T-helper 1 cell (primary cell): Measurements from ENCODE around the gene SEMA3B.
"Not testable (repeated sequence)": the region's sequence is repeated elsewhere in the genome, so short reads cannot be mapped to it uniquely, and the experiment has no call there.

Source experiments
- DNase-seq, 5 donors: peaks; one replicate each; pipeline ENCODE4 v3.0.0-alpha.2; 2012 to 2020

Gene SEMA3B

DNA sequence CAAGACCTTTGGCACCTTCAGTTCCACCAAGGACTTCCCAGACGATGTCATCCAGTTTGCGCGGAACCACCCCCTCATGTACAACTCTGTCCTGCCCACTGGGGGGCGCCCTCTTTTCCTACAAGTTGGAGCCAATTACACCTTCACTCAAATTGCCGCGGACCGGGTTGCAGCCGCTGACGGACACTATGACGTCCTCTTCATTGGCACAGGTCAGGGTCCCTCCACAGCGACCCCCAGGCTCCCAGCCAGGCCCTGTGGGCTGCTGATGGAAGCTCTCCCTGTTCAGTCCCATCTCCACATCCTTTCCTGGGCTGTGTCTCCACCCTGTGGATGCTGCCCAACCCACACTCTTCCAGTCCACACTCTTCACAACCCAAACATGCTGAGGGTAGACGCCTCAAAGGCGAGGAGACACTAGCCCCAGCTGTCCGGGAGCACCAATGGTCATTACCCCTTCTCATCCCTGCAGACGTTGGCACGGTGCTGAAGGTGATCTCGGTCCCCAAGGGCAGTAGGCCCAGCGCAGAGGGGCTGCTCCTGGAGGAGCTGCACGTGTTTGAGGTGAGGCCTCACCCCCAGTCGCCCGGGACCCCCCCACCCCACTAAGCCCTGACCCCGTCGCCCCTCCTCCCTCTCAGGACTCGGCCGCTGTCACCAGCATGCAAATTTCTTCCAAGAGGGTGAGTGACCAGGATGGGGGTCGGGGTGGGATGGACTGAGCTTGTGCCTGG is 5.6 kb downstream of the SEMA3B start:
- peak; percentile 35 to 72 (median 63) for DNase-seq

DNA sequence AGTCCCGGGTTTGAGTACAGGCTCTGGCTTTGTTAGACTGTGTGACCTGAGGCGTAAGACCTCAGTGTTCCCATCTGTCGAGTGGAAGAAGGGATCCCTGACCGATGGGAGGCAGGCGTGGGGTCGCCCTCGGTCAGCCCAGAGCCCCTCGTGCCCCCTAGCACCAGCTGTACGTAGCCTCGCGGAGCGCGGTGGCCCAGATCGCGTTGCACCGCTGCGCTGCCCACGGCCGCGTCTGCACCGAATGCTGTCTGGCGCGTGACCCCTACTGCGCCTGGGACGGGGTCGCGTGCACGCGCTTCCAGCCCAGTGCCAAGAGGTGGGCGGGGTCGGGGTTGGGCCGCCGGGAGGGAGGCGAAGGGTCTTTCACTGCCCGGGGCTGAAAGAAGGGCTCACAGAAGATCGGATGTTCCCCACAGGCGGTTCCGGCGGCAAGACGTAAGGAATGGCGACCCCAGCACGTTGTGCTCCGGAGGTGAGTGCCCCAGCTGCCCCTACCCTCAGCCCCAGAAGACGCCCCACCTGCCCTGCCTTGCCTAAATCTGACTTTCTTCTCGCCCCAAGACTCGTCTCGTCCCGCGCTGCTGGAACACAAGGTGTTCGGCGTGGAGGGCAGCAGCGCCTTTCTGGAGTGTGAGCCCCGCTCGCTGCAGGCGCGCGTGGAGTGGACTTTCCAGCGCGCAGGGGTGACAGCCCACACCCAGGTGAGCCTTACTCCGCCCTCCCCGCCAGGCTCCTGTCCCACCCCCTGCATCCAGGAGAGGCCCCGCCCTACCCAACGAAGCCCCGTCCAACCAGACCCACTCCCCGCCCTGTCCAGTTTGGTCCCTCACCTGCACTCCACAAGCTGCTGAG is 6.4 kb downstream of the SEMA3B start:
- no peak for DNase-seq

GRCh38 chr3:50275996-50276761 is 7.2 kb downstream of the SEMA3B start:
- peak in 1 of 5 donors; percentile 46 for DNase-seq

DNA sequence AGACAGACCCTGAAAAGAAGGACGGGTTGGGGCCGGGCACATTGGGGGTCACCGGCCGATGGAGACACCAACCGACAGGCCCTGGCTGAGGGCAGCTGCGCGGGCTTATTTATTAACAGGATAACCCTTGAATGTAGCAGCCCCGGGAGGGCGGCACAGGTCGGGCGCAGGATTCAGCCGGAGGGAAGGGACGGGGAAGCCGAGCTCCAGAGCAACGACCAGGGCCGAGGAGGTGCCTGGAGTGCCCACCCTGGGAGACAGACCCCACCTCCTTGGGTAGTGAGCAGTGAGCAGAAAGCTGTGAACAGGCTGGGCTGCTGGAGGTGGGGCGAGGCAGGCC is 7.8 kb downstream of the SEMA3B start:
- no peak for DNase-seq

DNA sequence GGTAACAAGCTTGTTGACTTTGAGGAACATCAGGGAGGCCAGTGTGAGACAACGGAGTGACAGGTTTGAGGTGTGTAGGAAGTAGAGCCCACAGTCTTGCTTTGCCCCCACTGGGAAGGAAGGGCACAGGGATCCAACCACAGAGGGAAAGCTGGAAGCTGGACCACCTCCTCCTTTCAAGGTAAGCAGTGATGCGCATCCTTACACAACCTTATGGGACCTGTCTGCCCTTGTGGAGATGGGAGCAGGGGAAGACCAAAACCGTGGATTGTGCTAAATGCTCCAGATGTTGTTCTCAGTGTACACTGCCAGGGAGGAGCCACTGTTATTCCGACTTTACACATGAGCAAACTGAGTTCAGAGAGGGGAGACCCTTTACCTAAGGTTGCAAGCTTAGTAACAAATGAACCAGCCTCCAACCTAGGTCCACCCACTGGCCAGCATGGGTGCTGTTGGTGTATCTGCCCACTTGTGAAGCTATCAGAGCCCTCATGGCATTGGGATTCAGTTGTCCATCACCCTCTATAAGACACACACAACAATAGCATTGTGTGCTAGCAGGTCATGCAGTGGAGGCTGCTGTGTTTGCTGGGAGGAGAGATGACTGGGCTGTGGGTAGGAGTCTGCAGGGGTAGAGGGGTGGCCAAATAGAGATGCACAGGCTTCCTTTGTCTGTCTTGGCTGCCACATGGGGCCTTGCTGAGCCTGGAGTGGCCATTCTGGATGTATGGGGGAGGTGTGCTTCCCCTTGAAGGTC is 9.4 kb downstream of the SEMA3B start:
- DNase-seq: no peak

DNA sequence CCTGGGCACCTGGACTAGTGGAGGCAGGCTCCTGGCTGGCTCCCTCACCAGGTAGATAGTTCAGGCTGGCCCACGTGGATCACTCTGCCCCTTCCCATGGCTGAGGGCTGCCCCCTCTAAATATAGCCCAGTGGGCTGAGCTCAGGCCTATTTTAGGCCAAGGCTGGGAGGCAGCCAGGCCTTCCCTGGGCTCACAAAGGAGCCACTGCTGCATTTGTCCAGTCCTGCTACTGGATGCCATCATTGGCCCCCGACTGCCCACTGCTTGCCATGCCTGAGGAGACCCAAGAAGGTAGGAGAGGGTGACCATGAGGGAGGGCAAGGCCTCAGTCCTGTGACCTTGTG is 9.9 kb downstream of the SEMA3B start, which contains the start of gene LSMEM2:
Gene LSMEM2 (plus strand): TSS at position 208 of the 345 bp plus-strand sequence. CDS start 27 bp downstream, at position 235.
- no peak for DNase-seq

DNA sequence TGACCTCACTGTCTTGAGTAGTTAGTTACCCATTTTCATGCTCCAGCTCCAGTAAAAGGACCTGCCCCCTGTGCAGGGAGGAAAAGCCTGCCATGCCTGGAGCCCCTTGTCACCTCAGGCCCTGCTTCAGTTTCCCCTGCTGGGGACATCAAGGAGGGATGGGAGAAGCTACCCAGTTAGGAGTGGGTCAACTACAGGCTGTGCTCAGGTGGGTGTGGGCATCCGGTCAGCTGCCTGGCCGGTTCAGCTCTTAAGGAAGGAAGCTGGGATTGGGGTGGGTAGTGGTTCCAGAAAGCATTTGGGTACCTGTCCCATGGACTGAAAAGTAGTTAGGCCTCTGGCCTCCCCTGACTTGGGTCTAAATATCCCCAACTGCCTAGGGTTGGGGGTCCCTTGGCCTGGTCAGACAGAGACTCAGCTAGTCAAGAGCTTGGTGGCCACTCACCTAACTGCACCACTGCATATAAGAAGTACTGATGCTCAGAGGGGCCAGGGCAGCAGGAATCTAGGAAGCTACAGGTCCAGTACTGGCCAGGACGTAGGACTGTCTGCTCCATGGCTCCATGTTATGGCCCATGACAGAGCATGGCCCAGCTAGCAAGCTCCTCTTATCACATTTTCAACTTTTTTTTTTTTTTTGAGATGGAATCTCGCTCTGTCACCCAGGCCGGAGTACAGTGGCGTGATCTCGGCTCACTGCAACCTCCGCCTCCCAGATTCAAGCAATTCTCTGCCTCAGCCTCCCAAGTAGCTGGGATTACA is 10.5 kb downstream of the SEMA3B start:
- no peak for DNase-seq

DNA sequence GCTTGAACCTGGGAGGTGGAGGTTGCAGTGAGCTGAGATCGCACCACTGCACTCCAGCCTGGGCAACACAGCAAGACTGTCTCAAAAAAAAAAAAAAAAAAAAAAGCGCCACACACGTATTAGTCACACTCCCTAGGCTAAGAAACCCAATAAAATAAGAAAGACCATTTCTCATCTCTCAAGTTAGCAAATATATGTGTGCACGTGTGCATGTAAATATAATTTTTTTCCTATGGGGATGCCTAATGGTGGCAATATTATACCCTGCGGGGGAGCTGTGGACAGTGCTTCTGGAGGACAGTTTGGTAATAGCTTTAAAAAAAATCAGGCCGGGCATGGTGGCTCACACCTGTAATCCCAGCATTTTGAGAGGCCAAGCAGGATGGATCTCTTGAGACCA is 15.2 kb downstream of the SEMA3B start:
- DNase-seq: not testable (repeated sequence)

GRCh38 chr3:50286322-50287227 is 17.6 kb downstream of the SEMA3B start:
- no peak for DNase-seq

- no peak for DNase-seq
Observed at GRCh38 chr3:50287262-50287661, 18.3 kb downstream of the SEMA3B start.

GRCh38 chr3:50288387-50289007 is 19.6 kb downstream of the SEMA3B start:
- no peak for DNase-seq

DNA sequence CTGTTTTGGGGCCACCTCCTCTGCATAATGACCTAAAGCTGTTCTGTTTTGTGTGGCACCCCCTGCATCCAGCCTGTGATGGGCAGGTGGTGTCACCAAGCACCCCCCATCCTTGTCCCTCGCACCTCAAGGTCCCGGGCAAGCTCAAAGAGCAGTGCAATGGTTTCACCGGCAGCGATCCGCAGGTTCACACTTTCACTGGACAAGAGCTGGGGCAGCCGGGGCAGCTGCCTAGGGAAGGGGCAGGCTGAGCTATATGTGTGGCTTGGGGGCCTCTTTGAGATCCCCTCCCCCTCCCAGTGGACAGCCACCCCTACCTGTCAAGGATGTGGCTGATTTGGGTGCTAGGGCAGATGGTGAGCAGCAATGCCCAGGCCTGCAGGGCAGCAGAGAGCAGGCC is 20.2 kb downstream of the SEMA3B start:
- no peak for DNase-seq

- DNase-seq: no peak
Observed at GRCh38 chr3:50290161-50290641, 21.3 kb downstream of the SEMA3B start.

DNA sequence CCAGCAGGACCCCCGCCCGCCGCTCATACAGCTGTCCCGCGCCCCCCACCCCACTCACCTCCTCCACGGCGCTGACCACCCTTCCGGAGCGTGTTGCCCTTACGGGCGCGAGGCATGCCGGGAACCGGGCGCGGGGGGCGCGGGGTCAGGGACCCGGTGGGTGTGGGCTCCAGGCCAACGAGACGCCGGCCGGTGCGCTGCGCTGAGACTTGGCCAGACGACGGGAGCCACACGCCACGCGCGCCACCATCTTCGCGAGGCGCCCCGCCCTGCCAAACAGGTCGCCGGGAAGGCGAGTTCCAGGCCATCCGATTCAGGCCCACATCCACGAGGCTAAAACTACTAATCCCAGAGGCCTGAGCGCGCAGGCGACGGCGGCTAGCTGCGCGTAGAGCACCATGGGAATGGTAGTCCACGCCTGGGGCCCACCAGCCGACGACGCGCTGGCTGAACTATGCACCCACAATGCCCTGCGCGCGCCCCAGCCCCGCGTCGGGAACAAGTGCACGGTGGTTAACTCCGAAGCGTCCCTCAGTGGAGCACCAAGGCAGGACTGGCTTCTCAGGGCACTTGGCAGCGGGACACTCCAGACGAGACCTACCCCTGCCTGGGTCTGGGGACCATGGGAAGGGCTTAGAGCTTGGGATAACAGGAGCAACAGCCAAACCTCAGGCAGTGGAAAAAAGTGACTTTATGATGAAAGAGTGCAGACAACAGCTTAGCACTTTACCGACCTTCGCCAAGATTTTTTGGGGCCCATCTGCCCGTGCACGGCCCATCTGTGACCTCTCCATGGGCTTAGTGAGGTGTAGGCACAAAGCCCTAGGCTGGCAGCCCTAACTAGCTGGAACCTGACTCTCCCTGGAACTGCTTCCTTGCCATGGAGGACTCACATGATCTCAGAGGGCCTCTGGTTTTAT is 23.5 kb downstream of the SEMA3B start, which contains the start of gene IFRD2:
Gene IFRD2 (minus strand): TSS at position 271 of the 920 bp plus-strand sequence. CDS start 155 bp downstream, at position 116.
- DNase-seq: peak; percentile 90 to 98 (median 94)

DNA sequence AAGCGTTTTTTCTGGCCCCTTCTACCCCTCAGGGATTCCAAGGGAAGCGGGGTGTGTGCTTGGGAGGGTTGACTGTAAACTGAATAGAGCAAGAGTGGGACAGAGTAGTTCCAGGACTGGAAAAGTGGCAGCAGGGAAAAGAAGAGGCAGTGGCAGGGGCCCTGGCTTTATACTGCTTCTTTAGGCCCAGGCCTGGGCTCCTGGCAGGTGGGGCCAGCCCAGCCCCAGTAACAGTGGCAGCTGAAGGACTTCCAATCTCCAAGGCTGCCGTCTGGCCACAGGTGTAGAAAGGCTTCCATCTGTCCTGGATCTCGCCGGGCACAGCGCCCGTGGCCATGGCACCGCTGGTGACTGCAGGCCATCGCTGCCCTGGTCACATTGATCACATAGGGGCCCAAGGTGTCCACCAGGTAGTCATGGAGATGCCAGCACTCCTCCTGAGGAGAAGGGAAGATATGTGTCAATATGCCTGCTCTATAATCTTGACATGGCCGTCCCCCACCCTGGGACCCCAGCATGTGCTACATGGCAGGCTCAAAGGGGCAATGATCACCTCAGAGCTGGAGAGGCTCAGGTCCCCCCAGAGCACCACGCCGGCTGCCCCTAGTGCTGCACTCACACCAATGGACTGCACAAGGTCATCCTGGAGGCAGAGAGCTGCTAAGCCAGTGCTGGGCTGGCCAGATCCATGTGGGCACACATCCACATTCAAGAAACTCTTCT is 24.3 kb downstream of the SEMA3B start:
- no peak for DNase-seq

- no peak for DNase-seq
Observed at GRCh38 chr3:50294089-50294488, 25.1 kb downstream of the SEMA3B start.

- DNase-seq: no peak
Observed at GRCh38 chr3:50294492-50295403, 25.8 kb downstream of the SEMA3B start.
